GM18502 (cell line): ENCODE results near the gene MSANTD2.
A peak's percentile ranks its signal among the peaks of the same experiment; 100 is the strongest.

Source experiments
- ATAC-seq: cut with Tn5 transposase; IDR thresholded peaks from one replicate; pipeline ENCODE4 v1.9.1; 2021; ENCODE audit warnings: mild to moderate bottlenecking; ENCODE audit not compliant: unreplicated experiment, poor library complexity

The MSANTD2 gene

GRCh38 chr11:124821995-124822730, 22.0 kb upstream of the MSANTD2 start:
- ATAC-seq = no peak

- no peak for ATAC-seq
Measured at GRCh38 chr11:124817036-124817435, 16.8 kb upstream of the MSANTD2 start.

- no peak for ATAC-seq
Measured at GRCh38 chr11:124814739-124815138, 14.5 kb upstream of the MSANTD2 start.

GRCh38 chr11:124812876-124813275, 12.7 kb upstream of the MSANTD2 start:
- no peak for ATAC-seq

- no peak for ATAC-seq
Measured at GRCh38 chr11:124811399-124812125, 11.4 kb upstream of the MSANTD2 start.

GRCh38 chr11:124807660-124808270, 7.6 kb upstream of the MSANTD2 start:
- ATAC-seq = no peak

GRCh38 chr11:124807201-124807600, 7.0 kb upstream of the MSANTD2 start:
- ATAC-seq = no peak

- ATAC-seq = no peak
Measured at GRCh38 chr11:124804884-124805283, 4.7 kb upstream of the MSANTD2 start.

- ATAC-seq = no peak
Measured at GRCh38 chr11:124801636-124802312, 1.6 kb upstream of the MSANTD2 start.

- no peak for ATAC-seq
Measured at GRCh38 chr11:124801014-124801413, 808 bp upstream of the MSANTD2 start.

- peak; percentile 44 for ATAC-seq
Measured at GRCh38 chr11:124799348-124800225, 619 bp downstream of the MSANTD2 start.

- peak; percentile 33 for ATAC-seq
Measured at GRCh38 chr11:124798991-124799347, 1.2 kb downstream of the MSANTD2 start.

- no peak for ATAC-seq
Measured at GRCh38 chr11:124796312-124796711, 3.9 kb downstream of the MSANTD2 start.

- ATAC-seq = peak; percentile 67
Measured at GRCh38 chr11:124793466-124794278, 6.5 kb downstream of the MSANTD2 start.

- peak; percentile 73 for ATAC-seq
Measured at GRCh38 chr11:124791626-124792341, 8.4 kb downstream of the MSANTD2 start.

- no peak for ATAC-seq
Measured at GRCh38 chr11:124788521-124788920, 11.7 kb downstream of the MSANTD2 start.

GRCh38 chr11:124784051-124784450, 16.2 kb downstream of the MSANTD2 start:
- ATAC-seq = no peak

GRCh38 chr11:124783002-124783401, 17.2 kb downstream of the MSANTD2 start:
- no peak for ATAC-seq
